ENCODE results near the gene KIF16B.

Gene KIF16B

GRCh38 chr20:16556301-16556700 is 16.9 kb downstream of the KIF16B start:
- no peak for DNase-seq (ENCODE audit: low read depth in 2 of 3, low spot score in 2 of 3)

GRCh38 chr20:16555754-16556153 is 17.5 kb downstream of the KIF16B start:
- DNase-seq (ENCODE audit: low read depth in 2 of 3, low spot score in 2 of 3), result no peak

DNA sequence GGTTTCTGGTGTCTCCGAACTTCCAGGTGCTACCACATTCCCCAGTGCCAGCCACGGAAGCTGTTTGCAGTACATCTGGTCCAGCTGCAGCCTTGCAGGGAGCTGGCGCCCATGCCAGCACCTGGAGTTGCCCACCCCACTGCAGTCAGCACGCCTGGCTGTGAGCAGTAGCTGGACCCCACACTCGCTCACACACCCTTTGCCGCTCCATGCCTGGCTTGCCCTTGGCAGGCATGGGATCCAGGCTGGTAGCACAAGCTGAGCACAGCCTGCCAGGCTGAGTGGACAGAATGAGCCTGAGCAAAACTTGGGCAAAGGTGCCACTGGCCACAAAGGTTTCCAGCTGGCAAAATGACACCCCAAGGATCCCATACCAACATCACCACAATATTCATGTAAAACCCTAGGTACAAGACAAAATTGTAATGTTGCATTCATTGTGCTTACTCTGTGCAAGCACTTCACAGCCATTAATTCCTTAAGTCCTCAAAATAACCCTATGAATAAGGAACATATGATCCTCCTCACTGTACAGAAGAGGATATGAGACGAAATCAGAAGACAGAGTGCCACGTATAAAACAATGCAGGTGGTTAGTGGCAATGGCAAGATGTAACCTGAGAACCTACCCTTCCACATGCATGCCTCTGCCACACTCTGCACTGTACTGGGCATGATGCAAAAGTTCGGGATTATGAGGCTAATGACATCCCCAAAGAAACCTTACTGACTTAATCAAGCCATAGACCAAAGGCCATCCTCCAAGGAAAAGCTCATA is 18.3 kb downstream of the KIF16B start:
- no peak for DNase-seq (ENCODE audit: low read depth in 2 of 3, low spot score in 2 of 3)

GRCh38 chr20:16553684-16554083 is 19.6 kb downstream of the KIF16B start:
- DNase-seq (ENCODE audit: low read depth in 2 of 3, low spot score in 2 of 3), result no peak

DNA sequence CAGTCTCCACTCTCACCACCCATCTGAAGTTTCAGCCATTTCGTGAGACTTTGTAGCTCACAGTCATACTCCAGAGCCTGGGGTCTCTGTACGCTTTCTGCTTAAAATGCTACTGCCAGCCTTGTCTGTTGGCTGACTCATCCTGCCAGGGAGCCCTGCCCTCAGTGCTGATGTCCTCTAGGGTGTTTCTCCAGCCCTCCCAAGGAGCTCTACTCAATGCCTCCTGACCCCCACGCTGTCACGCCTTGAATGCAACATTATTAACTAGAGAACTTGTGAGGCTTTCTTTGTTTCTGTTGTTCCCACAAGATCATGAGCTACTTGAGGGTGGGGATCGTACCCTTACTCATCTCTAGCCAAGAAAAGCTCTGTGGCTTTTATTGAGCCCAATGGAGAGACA is 20.1 kb downstream of the KIF16B start:
- no peak for DNase-seq (ENCODE audit: low read depth in 2 of 3, low spot score in 2 of 3)

DNA sequence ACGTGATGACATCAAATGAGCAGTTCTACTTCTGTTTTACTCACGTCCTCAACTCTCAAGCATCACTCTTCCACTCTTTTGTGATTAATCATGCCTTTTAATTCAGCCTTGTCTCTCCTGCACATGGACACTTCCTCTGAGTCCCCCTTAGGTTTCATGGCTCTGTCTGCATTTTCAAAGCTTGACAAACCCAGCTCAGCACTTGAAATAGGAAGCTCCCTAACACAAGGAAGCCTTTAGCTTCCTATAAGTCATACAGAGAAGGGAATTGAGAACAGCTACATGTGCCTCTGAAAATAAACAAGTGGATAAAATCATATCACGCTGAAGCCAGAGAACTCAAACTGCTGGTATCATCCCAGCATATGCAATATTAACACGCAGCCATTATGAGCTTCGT is 21.2 kb downstream of the KIF16B start:
- no peak for DNase-seq (ENCODE audit: low read depth in 2 of 3, low spot score in 2 of 3)

GRCh38 chr20:16551607-16552006 is 21.6 kb downstream of the KIF16B start:
- no peak for DNase-seq (ENCODE audit: low read depth in 2 of 3, low spot score in 2 of 3)

- DNase-seq (ENCODE audit: low read depth in 2 of 3, low spot score in 2 of 3), result no peak
These were observed 25.1 kb downstream of the KIF16B start for GRCh38 chr20:16548068-16548672.

DNA sequence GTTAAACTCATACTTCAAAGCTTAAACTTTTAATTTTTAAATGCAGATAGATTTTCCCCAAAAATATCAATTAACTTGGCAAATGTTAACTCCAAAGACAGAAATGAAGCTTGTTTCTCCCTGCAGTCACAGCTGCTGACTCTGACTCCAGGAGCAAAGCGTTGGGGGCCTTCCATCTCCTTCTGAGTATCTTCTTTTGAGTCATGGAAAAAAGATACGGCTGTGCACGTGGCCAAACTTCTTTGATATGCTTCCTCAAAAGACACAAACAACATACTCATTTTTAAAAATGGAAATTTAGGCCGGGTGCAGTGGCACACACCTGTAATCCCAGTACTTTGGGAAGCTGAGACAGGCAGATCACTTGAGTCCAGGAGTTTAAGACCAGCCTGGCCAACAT is 28.3 kb downstream of the KIF16B start:
- DNase-seq (ENCODE audit: low read depth in 2 of 3, low spot score in 2 of 3), result no peak

- DNase-seq (ENCODE audit: low read depth in 2 of 3, low spot score in 2 of 3), result no peak
These were observed 30.8 kb downstream of the KIF16B start for GRCh38 chr20:16542477-16542876.

GRCh38 chr20:16541878-16542277 is 31.4 kb downstream of the KIF16B start:
- no peak for DNase-seq (ENCODE audit: low read depth in 2 of 3, low spot score in 2 of 3)

GRCh38 chr20:16541226-16541625 is 32.0 kb downstream of the KIF16B start:
- DNase-seq (ENCODE audit: low read depth in 2 of 3, low spot score in 2 of 3), result no peak

DNA sequence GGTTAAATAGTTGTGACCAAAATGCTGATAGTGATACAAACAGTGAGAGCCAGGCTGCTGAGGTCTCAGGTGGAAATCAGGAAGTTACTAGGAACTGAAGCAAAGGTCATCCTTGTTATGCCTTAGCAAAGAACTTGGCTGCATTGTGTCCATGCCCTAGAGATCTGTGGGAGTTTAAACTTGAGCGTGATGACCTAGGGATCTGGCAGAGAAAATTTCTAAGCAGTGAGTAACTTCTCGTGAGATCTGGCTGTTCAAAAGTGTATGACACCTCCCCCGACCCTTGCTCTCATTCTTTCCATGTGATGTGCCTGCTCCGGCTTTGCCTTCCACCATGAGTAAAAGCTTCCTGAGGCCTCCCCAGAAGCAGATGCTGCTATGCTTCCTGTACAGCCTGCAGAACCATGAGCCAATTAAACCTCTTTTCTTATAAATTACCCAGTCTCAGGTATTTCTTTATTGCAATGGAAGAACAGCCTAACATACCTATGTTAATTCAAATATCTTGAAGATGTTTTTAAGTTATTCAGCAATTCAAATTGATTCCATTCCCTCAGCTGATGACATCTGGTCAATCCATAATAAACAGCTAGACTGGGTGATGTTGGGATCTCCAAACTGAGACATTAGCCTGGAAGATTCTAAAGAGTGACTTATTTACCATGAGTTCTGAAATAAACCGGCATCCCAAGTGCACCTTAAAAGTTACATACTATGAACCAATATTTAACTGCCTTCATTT is 33.8 kb downstream of the KIF16B start:
- no peak for DNase-seq (ENCODE audit: low read depth in 2 of 3, low spot score in 2 of 3)

DNA sequence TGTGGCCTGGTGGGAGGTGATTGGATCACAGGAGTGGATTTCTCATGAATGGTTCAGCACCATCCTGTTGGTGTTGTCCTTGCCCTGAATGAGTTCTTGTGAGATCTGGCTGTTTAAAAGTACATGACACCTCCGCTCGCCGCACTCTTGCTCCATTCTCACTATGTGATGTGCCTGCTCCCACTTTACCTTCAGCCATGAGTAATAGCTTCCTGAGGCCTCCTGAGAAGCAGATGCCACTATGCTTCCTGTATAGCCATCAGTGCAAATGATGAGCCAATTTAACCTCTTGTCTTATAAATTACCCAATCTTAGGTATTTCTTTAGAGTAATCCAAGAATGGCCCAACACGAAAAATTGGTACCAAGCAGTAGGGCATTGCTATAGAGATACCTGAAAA is 34.5 kb downstream of the KIF16B start:
- DNase-seq (ENCODE audit: low read depth in 2 of 3, low spot score in 2 of 3), result no peak

GRCh38 chr20:16537918-16538317 is 35.3 kb downstream of the KIF16B start:
- DNase-seq (ENCODE audit: low read depth in 2 of 3, low spot score in 2 of 3), result no peak

DNA sequence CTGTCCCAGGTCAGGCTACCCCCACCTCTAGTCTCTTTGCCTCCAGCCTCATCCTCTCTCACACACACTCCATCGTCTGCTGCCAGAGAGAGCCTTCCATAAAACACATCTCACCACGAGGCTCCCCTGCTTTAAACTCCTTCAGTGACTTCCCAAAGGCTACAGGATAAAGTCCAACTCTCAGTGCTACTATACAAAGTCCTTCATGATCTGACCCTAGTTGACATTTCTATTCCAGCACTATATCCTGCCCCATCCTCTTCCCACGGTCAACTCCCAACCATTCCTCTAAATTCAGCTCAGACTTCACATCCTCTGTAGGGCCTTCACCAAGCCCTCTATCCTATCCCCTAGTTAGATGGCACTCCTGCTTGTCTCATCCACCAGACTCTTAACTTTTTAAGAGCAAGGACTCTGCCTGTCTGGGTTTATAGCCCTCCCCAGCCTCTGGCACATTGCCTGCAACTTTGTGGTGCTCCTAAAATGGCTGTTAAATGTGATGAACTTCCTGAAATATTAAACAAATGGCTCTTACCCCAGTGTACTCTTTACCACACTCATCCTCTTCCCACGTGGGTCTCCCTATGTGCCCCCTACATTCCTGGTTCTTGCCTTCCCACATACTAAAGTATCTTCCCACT is 36.1 kb downstream of the KIF16B start:
- no peak for DNase-seq (ENCODE audit: low read depth in 2 of 3, low spot score in 2 of 3)

DNA sequence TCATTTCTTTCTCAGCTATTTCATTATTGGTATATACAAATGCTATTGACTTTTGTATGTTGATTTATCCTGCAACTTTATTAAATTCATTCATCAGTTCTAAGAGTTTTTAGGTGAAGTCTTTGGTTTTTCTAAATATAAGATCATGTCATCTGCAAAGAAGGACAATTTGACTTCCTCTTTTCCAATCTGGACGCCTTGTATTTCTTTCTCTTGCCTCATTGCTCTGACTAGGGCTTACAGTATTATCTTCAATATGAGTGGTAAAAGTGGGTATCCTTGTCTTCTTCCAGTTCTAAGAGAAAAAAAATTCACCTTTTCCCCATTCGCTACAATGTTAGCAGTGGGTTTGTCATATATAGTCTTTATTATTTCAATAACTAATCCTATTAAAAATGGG is 38.0 kb downstream of the KIF16B start:
- DNase-seq (ENCODE audit: low read depth in 2 of 3, low spot score in 2 of 3), result no peak

GRCh38 chr20:16533502-16533901 is 39.7 kb downstream of the KIF16B start:
- no peak for DNase-seq (ENCODE audit: low read depth in 2 of 3, low spot score in 2 of 3)

GRCh38 chr20:16531485-16531884 is 41.8 kb downstream of the KIF16B start:
- DNase-seq (ENCODE audit: low read depth in 2 of 3, low spot score in 2 of 3), result no peak

DNA sequence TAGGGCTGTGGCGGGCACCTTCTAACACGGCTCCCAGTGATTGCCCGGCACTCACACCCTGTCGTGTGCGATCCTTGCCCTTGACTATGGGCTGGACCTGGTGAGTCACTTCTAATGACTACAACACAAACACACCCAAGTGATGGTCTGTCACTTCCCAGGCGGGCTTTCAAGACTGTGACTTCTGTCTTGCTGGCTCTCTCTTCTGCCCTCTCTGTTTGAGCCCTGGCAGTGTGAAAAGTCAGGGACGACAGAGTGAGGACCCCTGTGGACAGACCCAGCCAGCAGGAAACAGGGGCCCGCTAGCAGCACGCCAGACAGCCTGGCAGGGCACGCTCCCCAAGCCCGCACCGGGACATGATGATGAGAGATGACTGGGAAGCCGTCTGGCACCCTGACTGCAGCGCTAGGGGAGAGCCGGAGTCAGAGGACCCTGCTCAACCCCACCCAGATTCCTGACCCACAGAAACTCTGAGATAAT is 43.0 kb downstream of the KIF16B start:
- no peak for DNase-seq (ENCODE audit: low read depth in 2 of 3, low spot score in 2 of 3)

DNA sequence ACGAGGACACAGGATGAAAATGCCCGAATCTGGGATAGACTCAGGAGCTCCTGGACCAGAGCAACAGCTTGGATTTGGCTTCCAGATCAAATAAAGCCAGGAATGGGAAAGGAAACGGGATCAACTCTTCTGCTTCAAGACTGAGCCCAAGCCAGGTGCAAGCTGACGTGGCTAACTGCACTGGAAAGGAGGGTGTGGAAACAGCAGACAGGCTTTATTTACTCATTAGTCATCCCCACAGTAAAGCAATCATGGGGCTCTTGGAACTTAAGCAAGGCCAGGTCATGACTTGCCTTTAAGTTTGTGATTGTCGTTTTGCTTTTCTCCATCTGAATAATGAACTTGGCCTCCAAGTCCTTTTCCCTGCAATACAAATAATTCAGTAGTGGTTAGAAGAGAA is 45.2 kb downstream of the KIF16B start:
- no peak for DNase-seq (ENCODE audit: low read depth in 2 of 3, low spot score in 2 of 3)

GRCh38 chr20:16527438-16527837 is 45.8 kb downstream of the KIF16B start:
- DNase-seq (ENCODE audit: low read depth in 2 of 3, low spot score in 2 of 3), result no peak

All from activated CD8-positive, alpha-beta memory T cell treated with anti-CD3 and anti-CD28 coated beads for 48 hours (primary cell).